ENCODE results near the gene MTERF1. TPM values are rescaled to one million over a fixed set of nuclear protein-coding genes. Genes with fewer than 3 reads are reported as not detected.

The MTERF1 gene
- total and polyA plus RNA-seq, 2 donors = 19.3 to 21.2 TPM

GRCh38 chr7:91824201-91824600, 56.3 kb downstream of the MTERF1 start:
- Histone ChIP-seq H3K4me1 (ENCODE audit: control insufficient read depth in 2 of 2, insufficient read depth in 2 of 2, low read length in 2 of 2) (no peaks in the 10 kb centered on the region), H3K36me3 (ENCODE audit: control insufficient read depth in 2 of 2, insufficient read depth in 2 of 2, low read length in 1 of 2) (no peaks in the 10 kb centered on the region), H3K27ac (ENCODE audit: low read depth in 1 of 2, low read length in 1 of 2) (no peak overlapping the region), H3K4me3 (ENCODE audit: low read length in 2 of 2) (no peak overlapping the region), H3K27me3 (ENCODE audit: control insufficient read depth in 2 of 2, insufficient read depth in 1 of 2, low read length in 1 of 2) (no peaks in the 10 kb centered on the region), H3K9me3 (ENCODE audit: control insufficient read depth in 2 of 2, insufficient read depth in 1 of 2, low read length in 1 of 2) (no peaks in the 10 kb centered on the region)
- DNase-seq (ENCODE audit: low read depth in 6 of 9, low spot score in 9 of 9) = no peak

Other genes with a start within 250 kb of the MTERF1 start
- 53.2 TPM for gene AKAP9, start 60.2 kb upstream of the MTERF1 start, total RNA-seq
- 25.3 TPM for gene AKAP9, start 60.2 kb upstream of the MTERF1 start, polyA plus RNA-seq